ENCODE measurements around the gene RBM45. TPM values are rescaled to one million over a fixed set of nuclear protein-coding genes. Genes with fewer than 3 reads are reported as not detected.

Gene RBM45

GRCh38 chr2:178177066-178177679 lies 64.9 kb downstream of the RBM45 start:
- no peaks in the 10 kb centered on the region for H3K79me1 ChIP-seq (ENCODE audit: low read length)
- no peak overlapping the region for H3K27ac ChIP-seq (ENCODE audit: low read depth, low read length)
- no peak overlapping the region for H3K9ac ChIP-seq (ENCODE audit: low read length)
- no peaks in the 10 kb centered on the region for H3K79me2 ChIP-seq (ENCODE audit: control insufficient read depth, insufficient read depth, low read length)
- H2BK120ac ChIP-seq (ENCODE audit: low read depth, low read length) = no peak overlapping the region
- no peak overlapping the region for H2BK15ac ChIP-seq (replicated peaks; ENCODE audit: low read depth)
- no peak overlapping the region for H2AK5ac ChIP-seq (ENCODE audit: low read length)
- no peaks in the 10 kb centered on the region for H3K4me1 ChIP-seq (ENCODE audit: control insufficient read depth, low read depth, low read length)
- H3K4me3 ChIP-seq (ENCODE audit: low read length) = no peak overlapping the region
- 100% methylated on average over 1 of the region's 1 CpG for WGBS (ENCODE audit: extremely low coverage, insufficient coverage, low lambda C conversion rate)
- H3K18ac ChIP-seq (ENCODE audit: low read length) = no peak overlapping the region
- H4K5ac ChIP-seq (ENCODE audit: low read length) = no peak overlapping the region
- H3K56ac ChIP-seq (ENCODE audit: low read length) = no peak overlapping the region
- no peak overlapping the region for H4K8ac ChIP-seq (ENCODE audit: low read depth, low read length)
- H3K23ac ChIP-seq (ENCODE audit: low read length) = no peak overlapping the region
- no peak overlapping the region for H3K4me2 ChIP-seq (ENCODE audit: low read length)
- H3K36me3 ChIP-seq (ENCODE audit: control insufficient read depth, insufficient read depth, low read length) = no peaks in the 10 kb centered on the region
- no peak for DNase-seq
- no peaks in the 10 kb centered on the region for H3K27me3 ChIP-seq (ENCODE audit: insufficient read depth, low read length, poor library complexity)
- no peak overlapping the region for H3K4ac ChIP-seq (ENCODE audit: low read depth, low read length)
- no peak overlapping the region for H2BK5ac ChIP-seq (ENCODE audit: low read length)

Small RNA genes within 50 kb of the gene (small RNA-seq; reads per million reads assigned to genes)
- gene AC011998.1 (ENCODE audit: insufficient read depth) = not detected
- gene RNU5E-9P (ENCODE audit: insufficient read depth) = not detected

All from mesendoderm (in vitro differentiated cells).